Endothelial cell (in vitro differentiated cells): ENCODE measurements around the gene HDGF. TPM values are rescaled to one million over a fixed set of nuclear protein-coding genes. Genes with fewer than 3 reads are reported as not detected.

Experiments
- DNase-seq: peaks from one replicate; pipeline ENCODE4 v3.0.0; 2021; ENCODE audit warnings: low spot score
- H3K27ac Mint-ChIP-seq: one replicate; pipeline ENCODE4 v1.8.0; 2021; ENCODE audit warnings: mixed read lengths, inconsistent platforms; ENCODE audit not compliant: unreplicated experiment
- H3K27me3 Mint-ChIP-seq: one replicate; pipeline ENCODE4 v1.8.0; 2021; ENCODE audit warnings: mild to moderate bottlenecking, moderate library complexity, mixed read lengths, inconsistent platforms; ENCODE audit not compliant: unreplicated experiment
- H3K36me3 Mint-ChIP-seq: one replicate; pipeline ENCODE4 v1.8.0; 2021; ENCODE audit warnings: mild to moderate bottlenecking, low read depth, mixed read lengths, inconsistent platforms; ENCODE audit not compliant: unreplicated experiment
- H3K4me1 Mint-ChIP-seq: one replicate; pipeline ENCODE4 v1.8.0; 2021; ENCODE audit warnings: mild to moderate bottlenecking, mixed read lengths, inconsistent platforms; ENCODE audit not compliant: unreplicated experiment
- H3K4me3 Mint-ChIP-seq: one replicate; pipeline ENCODE4 v1.8.0; 2021; ENCODE audit warnings: mild to moderate bottlenecking, mixed read lengths, inconsistent platforms; ENCODE audit not compliant: unreplicated experiment
- H3K9me3 Mint-ChIP-seq: one replicate; pipeline ENCODE4 v1.8.0; 2021; ENCODE audit warnings: mixed read lengths, inconsistent platforms; ENCODE audit not compliant: unreplicated experiment
- total RNA-seq: library from RNA; stranded (reverse); fragmentation: NEBNext Ultra II Directional; extraction: Animal tissue kit (Norgen Biotek cat#: 25700); gene quantifications from one replicate; pipeline ENCODE4 v1.2.1, GENCODE V29; 2021; ENCODE audit not compliant: unreplicated experiment
- TF ChIP-seq, protein P1 (sequence below): fragments of 200-600 bp; sonication (generic); IDR thresholded peaks from one replicate; pipeline ENCODE4 v1.5.0; 2021; ENCODE audit warnings: antibody characterized with exemption; ENCODE audit not compliant: unreplicated experiment

The HDGF gene
- total RNA-seq, 1 donor from 2014 or later, result 175 TPM

DNA sequence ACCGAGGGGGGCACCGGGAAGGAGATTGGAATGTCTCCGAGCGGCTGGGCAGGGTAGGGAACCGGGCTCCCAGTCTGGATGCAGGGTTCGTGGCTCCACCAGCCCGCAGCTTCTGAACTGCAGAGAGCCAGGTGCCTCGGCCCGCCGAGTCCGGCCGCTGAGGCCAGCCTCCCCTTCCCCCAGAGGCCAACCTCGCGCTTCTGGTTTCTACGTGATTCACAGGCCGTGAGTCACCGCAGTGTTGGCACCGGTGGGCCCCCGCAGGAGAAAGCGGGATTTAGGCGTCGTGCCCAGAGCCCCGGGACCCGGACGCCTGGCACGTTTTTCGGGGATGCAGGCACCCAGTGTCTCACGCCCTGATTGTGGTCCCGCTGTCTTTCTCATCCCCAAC, 46.5 kb downstream of the HDGF start:
- DNase-seq, result no peak
- Mint-ChIP-seq H3K9me3 (no peaks in the 10 kb centered on the region), H3K27ac (no peak overlapping the region), H3K4me1 (peaks cover 17% of the 10 kb centered on the region), H3K27me3 (peaks cover 17% of the 10 kb centered on the region), H3K4me3 (no peak overlapping the region), H3K36me3 (peaks cover 4% of the 10 kb centered on the region)
- TF ChIP-seq, protein P1, sequence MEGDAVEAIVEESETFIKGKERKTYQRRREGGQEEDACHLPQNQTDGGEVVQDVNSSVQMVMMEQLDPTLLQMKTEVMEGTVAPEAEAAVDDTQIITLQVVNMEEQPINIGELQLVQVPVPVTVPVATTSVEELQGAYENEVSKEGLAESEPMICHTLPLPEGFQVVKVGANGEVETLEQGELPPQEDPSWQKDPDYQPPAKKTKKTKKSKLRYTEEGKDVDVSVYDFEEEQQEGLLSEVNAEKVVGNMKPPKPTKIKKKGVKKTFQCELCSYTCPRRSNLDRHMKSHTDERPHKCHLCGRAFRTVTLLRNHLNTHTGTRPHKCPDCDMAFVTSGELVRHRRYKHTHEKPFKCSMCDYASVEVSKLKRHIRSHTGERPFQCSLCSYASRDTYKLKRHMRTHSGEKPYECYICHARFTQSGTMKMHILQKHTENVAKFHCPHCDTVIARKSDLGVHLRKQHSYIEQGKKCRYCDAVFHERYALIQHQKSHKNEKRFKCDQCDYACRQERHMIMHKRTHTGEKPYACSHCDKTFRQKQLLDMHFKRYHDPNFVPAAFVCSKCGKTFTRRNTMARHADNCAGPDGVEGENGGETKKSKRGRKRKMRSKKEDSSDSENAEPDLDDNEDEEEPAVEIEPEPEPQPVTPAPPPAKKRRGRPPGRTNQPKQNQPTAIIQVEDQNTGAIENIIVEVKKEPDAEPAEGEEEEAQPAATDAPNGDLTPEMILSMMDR, result no peak

DNA sequence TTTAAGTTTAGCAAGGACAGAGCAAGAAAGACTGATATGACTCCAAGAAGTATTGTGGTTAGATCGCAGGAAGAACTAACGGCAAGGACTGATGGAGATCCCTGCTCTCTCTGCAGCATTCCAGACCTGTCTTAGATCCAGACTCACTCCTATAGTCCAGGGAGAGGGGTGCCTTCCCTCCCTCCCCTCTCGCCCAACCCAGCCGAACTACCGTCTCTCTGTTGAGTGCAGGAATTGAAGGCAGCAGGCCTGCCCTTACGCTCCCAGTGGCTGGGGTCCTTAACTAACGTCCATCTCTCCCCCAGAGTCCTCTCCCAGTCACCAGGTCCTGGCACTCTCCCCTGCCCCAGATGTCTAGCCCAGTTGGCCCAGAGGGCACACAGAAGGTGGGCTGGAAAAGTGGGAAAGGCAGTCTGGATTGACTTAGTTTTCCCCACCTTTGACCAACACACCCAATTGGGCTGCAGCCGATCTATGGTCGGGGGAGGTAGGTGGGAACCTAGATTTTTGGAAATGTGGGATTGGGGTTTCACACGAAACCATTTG, 47.2 kb downstream of the HDGF start:
- no peaks in the 10 kb centered on the region for H3K9me3 Mint-ChIP-seq
- H3K36me3 Mint-ChIP-seq, result peaks cover 5% of the 10 kb centered on the region
- TF ChIP-seq, protein P1, result no peak
- no peak overlapping the region for H3K4me3 Mint-ChIP-seq
- H3K27ac Mint-ChIP-seq, result no peak overlapping the region
- H3K27me3 Mint-ChIP-seq, result peaks cover 17% of the 10 kb centered on the region
- peaks cover 17% of the 10 kb centered on the region for H3K4me1 Mint-ChIP-seq
- DNase-seq, result no peak

GRCh38 chr1:156703741-156704140, 47.7 kb downstream of the HDGF start:
- H3K36me3 Mint-ChIP-seq, result peaks cover 9% of the 10 kb centered on the region
- H3K27ac Mint-ChIP-seq, result no peak overlapping the region
- no peaks in the 10 kb centered on the region for H3K9me3 Mint-ChIP-seq
- H3K27me3 Mint-ChIP-seq, result peaks cover 19% of the 10 kb centered on the region
- no peak for DNase-seq
- H3K4me1 Mint-ChIP-seq, result peaks cover 17% of the 10 kb centered on the region
- TF ChIP-seq, protein P1, result no peak
- H3K4me3 Mint-ChIP-seq, result no peak overlapping the region

- Mint-ChIP-seq H3K9me3 (no peaks in the 10 kb centered on the region), H3K4me3 (no peak overlapping the region), H3K27ac (no peak overlapping the region), H3K27me3 (peaks cover 19% of the 10 kb centered on the region), H3K36me3 (peaks cover 8% of the 10 kb centered on the region), H3K4me1 (peaks cover 13% of the 10 kb centered on the region)
- no peak for DNase-seq
- TF ChIP-seq, protein P1, result no peak
These were observed 48.1 kb downstream of the HDGF start for GRCh38 chr1:156703336-156703735.

- TF ChIP-seq, protein P1, result no peak
- no peak for DNase-seq
- Mint-ChIP-seq H3K36me3 (peaks cover 8% of the 10 kb centered on the region), H3K27me3 (peaks cover 13% of the 10 kb centered on the region), H3K4me1 (peaks cover 4% of the 10 kb centered on the region), H3K27ac (no peak overlapping the region), H3K4me3 (peak overlapping the region; percentile 33), H3K9me3 (no peaks in the 10 kb centered on the region)
These were observed 50.5 kb downstream of the HDGF start for GRCh38 chr1:156700736-156701531.
